SU-DHL-6 (cell line): Measurements from ENCODE around the gene ARAP3.

Experiments
- EZH2phosphoT487 ChIP-seq: fragments of 200-600 bp; sonication (generic), shearing (Covaris generic); conservative IDR thresholded peaks from 2 replicates; pipeline ENCODE4 v1.6.1; 2018; ENCODE audit warnings: mild to moderate bottlenecking, antibody characterized with exemption, low read length, moderate library complexity, mixed read lengths
- TF ChIP-seq, protein P1 (sequence below): fragments of 200-600 bp; sonication (generic); IDR thresholded peaks from one replicate; pipeline ENCODE4 v1.5.1; 2017; ENCODE audit warnings: antibody characterized with exemption, mild to moderate bottlenecking, low read length, moderate library complexity; ENCODE audit not compliant: insufficient read depth, poor library complexity, severe bottlenecking

GRCh38 chr5:141663506-141663905 is 18.5 kb downstream of the ARAP3 start:
- TF ChIP-seq, protein P1, sequence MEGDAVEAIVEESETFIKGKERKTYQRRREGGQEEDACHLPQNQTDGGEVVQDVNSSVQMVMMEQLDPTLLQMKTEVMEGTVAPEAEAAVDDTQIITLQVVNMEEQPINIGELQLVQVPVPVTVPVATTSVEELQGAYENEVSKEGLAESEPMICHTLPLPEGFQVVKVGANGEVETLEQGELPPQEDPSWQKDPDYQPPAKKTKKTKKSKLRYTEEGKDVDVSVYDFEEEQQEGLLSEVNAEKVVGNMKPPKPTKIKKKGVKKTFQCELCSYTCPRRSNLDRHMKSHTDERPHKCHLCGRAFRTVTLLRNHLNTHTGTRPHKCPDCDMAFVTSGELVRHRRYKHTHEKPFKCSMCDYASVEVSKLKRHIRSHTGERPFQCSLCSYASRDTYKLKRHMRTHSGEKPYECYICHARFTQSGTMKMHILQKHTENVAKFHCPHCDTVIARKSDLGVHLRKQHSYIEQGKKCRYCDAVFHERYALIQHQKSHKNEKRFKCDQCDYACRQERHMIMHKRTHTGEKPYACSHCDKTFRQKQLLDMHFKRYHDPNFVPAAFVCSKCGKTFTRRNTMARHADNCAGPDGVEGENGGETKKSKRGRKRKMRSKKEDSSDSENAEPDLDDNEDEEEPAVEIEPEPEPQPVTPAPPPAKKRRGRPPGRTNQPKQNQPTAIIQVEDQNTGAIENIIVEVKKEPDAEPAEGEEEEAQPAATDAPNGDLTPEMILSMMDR: no peak
- no peak for TF ChIP-seq EZH2phosphoT487
